B cell (primary cell): Measurements from ENCODE around the gene FMN2. TPM values are rescaled to one million over a fixed set of nuclear protein-coding genes. Genes with fewer than 3 reads are reported as not detected.

Experiments used
- ATAC-seq: fragments of 200-7000 bp; cut with Tn5 transposase; one replicate; pipeline ENCODE4 v1.10.0; 2021; ENCODE audit warnings: low read depth, mild to moderate bottlenecking, moderate number of reproducible peaks, moderate library complexity
- CTCF ChIA-PET: fragments of 350-600 bp; sonication (Branson Sonifier 250); formaldehyde crosslinking; loops from one replicate; lab custom pipeline; 2021; ENCODE audit warnings: antibody characterized with exemption, inconsistent platforms; lab: Charles Lee
- POLR2A ChIA-PET: fragments of 350-600 bp; sonication (Branson Sonifier 250); formaldehyde crosslinking; loops from one replicate; lab custom pipeline; 2021; ENCODE audit warnings: antibody characterized with exemption; lab: Charles Lee
- DNase-seq: peaks from one replicate; pipeline ENCODE4 v3.0.0; 2013
- H2AFZ ChIP-seq: 2 replicates; pipeline ENCODE4 v1.6.1; 2012; ENCODE audit warnings: mild to moderate bottlenecking, low read depth, low read length; ENCODE audit not compliant: insufficient read depth, poor library complexity, severe bottlenecking
- H3K27ac ChIP-seq, 2 donors: 1 replicate in 1 of 2; 2 replicates in 1 of 2; pipeline ENCODE4 v1.5.1; 2012 to 2013; ENCODE audit warnings: low read length in 2 of 2, mild to moderate bottlenecking in 2 of 2, moderate library complexity in 1 of 2
- H3K27me3 ChIP-seq, 4 experiments: fragments of 200-600 bp in 1 of 4; sonication (generic) in 1 of 4; replicated peaks in 1 of 4; 1 replicate in 2 of 4; 2 replicates in 2 of 4; pipeline versions ENCODE4 v1.6.1 to v1.7.0; 2013 to 2016; ENCODE audit warnings: low read length in 3 of 4, mild to moderate bottlenecking in 2 of 4, mixed read lengths in 1 of 4, moderate library complexity in 1 of 4; ENCODE audit not compliant: insufficient read depth in 4 of 4, control insufficient read depth in 3 of 4; ENCODE audit errors: control extremely low read depth in 1 of 4
- H3K36me3 ChIP-seq, 2 experiments: replicated peaks in 1 of 2; 1 replicate in 1 of 2; 2 replicates in 1 of 2; pipeline versions ENCODE4 v1.6.1 to v1.7.1; 2013; ENCODE audit warnings: low read length in 1 of 2; ENCODE audit not compliant: insufficient read depth in 2 of 2, control insufficient read depth in 1 of 2; ENCODE audit errors: control extremely low read depth in 1 of 2, extremely low read depth in 1 of 2
- H3K4me1 ChIP-seq, 2 donors: fragments of 200-600 bp in 1 of 2; sonication (generic) in 1 of 2; 1 replicate in 1 of 2; 2 replicates in 1 of 2; pipeline versions ENCODE4 v1.5.1 to v1.6.1; 2013 to 2017; ENCODE audit warnings: low read length in 2 of 2; ENCODE audit not compliant: control insufficient read depth in 2 of 2, insufficient read depth in 2 of 2
- H3K4me2 ChIP-seq: replicated peaks from 2 replicates; pipeline ENCODE3; 2012; ENCODE audit warnings: mild to moderate bottlenecking, low read depth, low read length; ENCODE audit not compliant: poor library complexity, severe bottlenecking
- H3K4me3 ChIP-seq, 5 experiments: fragments of 200-600 bp in 1 of 5; sonication (generic) in 1 of 5; 1 replicate in 3 of 5; 2 replicates in 2 of 5; pipeline versions ENCODE4 v1.5.1 to v1.7.0; 2011 to 2016; ENCODE audit warnings: low read length in 4 of 5, mild to moderate bottlenecking in 4 of 5, low read depth in 2 of 5, control low read depth in 1 of 5, moderate library complexity in 1 of 5; ENCODE audit not compliant: insufficient read depth in 1 of 5; ENCODE audit errors: control extremely low read depth in 1 of 5, extremely low read depth in 1 of 5
- H3K79me2 ChIP-seq: fragments of 200-600 bp; sonication (generic); one replicate; pipeline ENCODE4 v1.6.0; 2016; ENCODE audit warnings: low read length; ENCODE audit not compliant: control insufficient read depth, insufficient read depth
- H3K9ac ChIP-seq: fragments of 200-600 bp; sonication (generic); 2 replicates; pipeline ENCODE4 v1.6.1; 2017; ENCODE audit warnings: mild to moderate bottlenecking, low read length, moderate library complexity
- H3K9me3 ChIP-seq, 3 donors: one replicate each; pipeline versions ENCODE4 v1.6.1 to v1.7.1; 2013; ENCODE audit warnings: low read length in 2 of 3; ENCODE audit not compliant: control insufficient read depth in 2 of 3, insufficient read depth in 1 of 3; ENCODE audit errors: control extremely low read depth in 1 of 3
- H4K20me1 ChIP-seq: 2 replicates; pipeline ENCODE4 v1.6.0; 2012; ENCODE audit warnings: mild to moderate bottlenecking, low read length; ENCODE audit not compliant: insufficient read depth, control insufficient read depth, poor library complexity, severe bottlenecking
- H3K27ac Mint-ChIP-seq: one replicate; pipeline ENCODE4 v1.8.0; 2021; ENCODE audit warnings: mixed read lengths
- H3K27me3 Mint-ChIP-seq: one replicate; pipeline ENCODE4 v1.8.0; 2021; ENCODE audit warnings: mixed read lengths
- H3K4me1 Mint-ChIP-seq: one replicate; pipeline ENCODE4 v1.8.0; 2021; ENCODE audit warnings: mixed read lengths
- H3K4me3 Mint-ChIP-seq: one replicate; pipeline ENCODE4 v1.8.0; 2021; ENCODE audit warnings: mixed read lengths
- H3K9me3 Mint-ChIP-seq: one replicate; pipeline ENCODE4 v1.8.0; 2022; ENCODE audit warnings: mixed read lengths; ENCODE audit not compliant: insufficient read depth
- EZH2 ChIP-seq: IDR thresholded peaks from 2 replicates; pipeline ENCODE4 v1.6.1; 2012; ENCODE audit warnings: borderline replicate concordance, low read depth, mild to moderate bottlenecking, moderate library complexity, low read length; ENCODE audit not compliant: insufficient read depth, poor library complexity, severe bottlenecking
- WGBS: methylation state at CpG from one replicate; pipeline ENCODE4 v1.1.5; 2013; ENCODE audit warnings: missing lambda C conversion rate; ENCODE audit not compliant: insufficient coverage; 5-methylcytosine and 5-hydroxymethylcytosine counted together
- intact Hi-C: fragments of 100-400 bp; cut with micrococcal nuclease; formaldehyde crosslinking; loops from one replicate; pipeline ENCODE4 v1.10.0; 2022
- polyA plus RNA-seq: library from polyadenylated mRNA; depleted of rRNA; stranded (reverse); fragments of >200 nt; gene quantifications from 2 replicates; pipeline ENCODE4 v1.2.3, GENCODE V29; 2012
- total RNA-seq, 2 donors: library from RNA; stranded (reverse); fragments of 120-200 nt in 1 of 2; gene quantifications; 1 replicate in 1 of 2; 2 replicates in 1 of 2; pipeline versions ENCODE4 v1.2.3 to v1.2.4, GENCODE V29; 2013 to 2022
- TF ChIP-seq, protein P1 (sequence below): fragments of 200-600 bp; IDR thresholded peaks from one replicate; pipeline ENCODE4 v1.8.0; 2022; ENCODE audit warnings: antibody characterized with exemption, mild to moderate bottlenecking

The FMN2 gene
- total and polyA plus RNA-seq, 2 donors (not counting 1 experiment from before 2014, with no cell fraction given) = not detected

DNA sequence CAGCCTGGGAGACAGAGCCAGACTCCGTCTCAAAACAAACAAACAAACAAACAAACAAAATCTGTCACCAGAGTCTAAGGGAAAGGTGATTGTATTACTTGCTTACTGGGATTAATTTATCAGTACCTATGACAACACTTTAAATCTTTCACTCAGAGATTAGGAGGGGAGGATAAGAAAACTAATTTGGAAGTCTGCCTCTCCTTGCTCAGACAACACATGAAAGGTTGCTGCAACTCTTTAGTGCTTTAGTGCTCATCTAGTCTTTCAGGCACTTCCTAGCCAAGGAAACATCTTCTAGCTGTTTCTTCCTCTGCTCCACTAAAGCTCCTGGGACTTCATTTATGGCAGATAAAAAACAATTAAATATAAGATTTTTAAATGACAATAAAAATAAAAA lies 7.3 kb upstream of the FMN2 start:
- intact Hi-C loops = no loop called here
- no peak overlapping the region for H2AFZ ChIP-seq
- CTCF ChIA-PET = no interaction called here

GRCh38 chr1:240084749-240085148 lies 6.9 kb upstream of the FMN2 start:
- H3K27ac Mint-ChIP-seq = no peak overlapping the region
- 60% methylated on average over 3 of the region's 8 CpGs for WGBS
- ATAC-seq (no peak), DNase-seq (no peak)
- peaks cover 19% of the 10 kb centered on the region for H3K27me3 Mint-ChIP-seq
- Histone ChIP-seq H3K4me1 (no peaks in the 10 kb centered on the region), H3K4me3 (no peak overlapping the region), H3K4me2 (no peak overlapping the region), H3K36me3 (no peaks in the 10 kb centered on the region), H4K20me1 (no peaks in the 10 kb centered on the region), H3K9me3 (peaks cover 0 to 3% (median 0%) of the 10 kb centered on the region in 3 donors), H3K79me2 (no peaks in the 10 kb centered on the region), H3K27ac (no peak overlapping the region), H3K9ac (no peak overlapping the region), H2AFZ (no peak overlapping the region), H3K27me3 (peaks cover 0 to under 1% (median 0%) of the 10 kb centered on the region in 4 experiments)
- no peaks in the 10 kb centered on the region for H3K4me1 Mint-ChIP-seq
- TF ChIP-seq EZH2 = no peak
- TF ChIP-seq, protein P1, sequence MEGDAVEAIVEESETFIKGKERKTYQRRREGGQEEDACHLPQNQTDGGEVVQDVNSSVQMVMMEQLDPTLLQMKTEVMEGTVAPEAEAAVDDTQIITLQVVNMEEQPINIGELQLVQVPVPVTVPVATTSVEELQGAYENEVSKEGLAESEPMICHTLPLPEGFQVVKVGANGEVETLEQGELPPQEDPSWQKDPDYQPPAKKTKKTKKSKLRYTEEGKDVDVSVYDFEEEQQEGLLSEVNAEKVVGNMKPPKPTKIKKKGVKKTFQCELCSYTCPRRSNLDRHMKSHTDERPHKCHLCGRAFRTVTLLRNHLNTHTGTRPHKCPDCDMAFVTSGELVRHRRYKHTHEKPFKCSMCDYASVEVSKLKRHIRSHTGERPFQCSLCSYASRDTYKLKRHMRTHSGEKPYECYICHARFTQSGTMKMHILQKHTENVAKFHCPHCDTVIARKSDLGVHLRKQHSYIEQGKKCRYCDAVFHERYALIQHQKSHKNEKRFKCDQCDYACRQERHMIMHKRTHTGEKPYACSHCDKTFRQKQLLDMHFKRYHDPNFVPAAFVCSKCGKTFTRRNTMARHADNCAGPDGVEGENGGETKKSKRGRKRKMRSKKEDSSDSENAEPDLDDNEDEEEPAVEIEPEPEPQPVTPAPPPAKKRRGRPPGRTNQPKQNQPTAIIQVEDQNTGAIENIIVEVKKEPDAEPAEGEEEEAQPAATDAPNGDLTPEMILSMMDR = no peak
- intact Hi-C loops = no loop called here
- POLR2A ChIA-PET = no interaction called here
- H3K9me3 Mint-ChIP-seq = no peaks in the 10 kb centered on the region
- CTCF ChIA-PET = no interaction called here
- H3K4me3 Mint-ChIP-seq = no peak overlapping the region

More for the DNA sequence above, 7.3 kb upstream of the FMN2 start:
- no peaks in the 10 kb centered on the region for H3K79me2 ChIP-seq
- ATAC-seq (no peak), DNase-seq (no peak)
- no peak overlapping the region for H3K4me3 ChIP-seq
- WGBS = no CpG with 5 or more reads among the region's 1 CpG
- H3K4me1 Mint-ChIP-seq = no peaks in the 10 kb centered on the region
- no peaks in the 10 kb centered on the region for H3K27me3 ChIP-seq
- no peaks in the 10 kb centered on the region for H3K9me3 Mint-ChIP-seq
- TF ChIP-seq, protein P1 = no peak
- no peak for TF ChIP-seq EZH2
- no peak overlapping the region for H3K4me2 ChIP-seq
- H3K4me1 ChIP-seq = no peaks in the 10 kb centered on the region
- H3K9me3 ChIP-seq = peaks cover 0 to 3% (median 0%) of the 10 kb centered on the region in 3 donors
- no peak overlapping the region for H3K4me3 Mint-ChIP-seq
- no peaks in the 10 kb centered on the region for H4K20me1 ChIP-seq
- no peaks in the 10 kb centered on the region for H3K36me3 ChIP-seq
- POLR2A ChIA-PET = no interaction called here
- H3K9ac ChIP-seq = no peak overlapping the region
- no peak overlapping the region for H3K27ac ChIP-seq
- H3K27me3 Mint-ChIP-seq = peaks cover 15% of the 10 kb centered on the region
- no peak overlapping the region for H3K27ac Mint-ChIP-seq
